ENCODE data around the gene FAR1.

The FAR1 gene

DNA sequence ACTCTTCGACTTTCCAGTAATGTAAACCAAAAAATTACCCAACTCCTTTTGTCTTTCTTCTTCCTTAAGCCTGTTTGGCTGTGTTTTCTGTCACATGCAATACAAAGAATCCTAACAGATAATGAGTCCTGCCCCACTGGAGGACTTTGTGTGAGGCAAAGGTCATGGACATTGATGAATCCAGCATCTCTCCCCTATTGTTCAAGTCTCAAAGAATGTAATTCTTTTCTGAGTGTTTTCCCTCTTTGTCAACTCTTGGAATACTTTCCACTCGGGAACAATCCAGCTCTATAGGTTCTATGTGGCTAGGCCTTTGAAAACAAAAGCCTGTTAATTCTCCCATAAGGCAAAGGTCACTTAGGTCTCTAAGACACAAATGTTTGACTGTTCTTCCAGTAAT lies 100.7 kb downstream of the FAR1 start:
- Histone ChIP-seq H3K4me1 (ENCODE audit: control insufficient read depth, insufficient read depth, low read length) (no peaks in the 10 kb centered on the region), H3K36me3 (ENCODE audit: control insufficient read depth, insufficient read depth, low read length) (no peaks in the 10 kb centered on the region), H3K9me3 (ENCODE audit: control insufficient read depth, low read length) (no peaks in the 10 kb centered on the region)

DNA sequence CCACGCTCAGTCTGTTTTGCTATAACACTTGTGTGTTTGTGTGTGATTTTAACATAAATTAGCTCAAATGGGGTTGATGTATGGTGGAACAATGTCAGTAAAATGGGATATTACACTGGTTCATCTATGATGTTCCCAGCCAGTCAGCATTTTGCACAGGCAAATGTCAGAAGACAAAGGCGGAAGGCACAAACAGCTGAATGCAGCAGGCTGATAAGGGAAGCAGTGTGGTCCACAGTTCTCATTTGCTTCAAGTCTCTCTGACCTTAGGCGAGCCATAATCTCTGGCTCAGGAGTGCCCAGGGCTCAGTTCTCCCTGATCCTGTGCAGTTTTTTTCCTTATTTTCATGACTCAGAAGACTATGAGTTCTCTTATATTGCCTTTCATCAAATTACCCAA lies 102.7 kb downstream of the FAR1 start:
- Histone ChIP-seq H3K36me3 (ENCODE audit: control insufficient read depth, insufficient read depth, low read length) (no peaks in the 10 kb centered on the region), H3K4me1 (ENCODE audit: control insufficient read depth, insufficient read depth, low read length) (no peaks in the 10 kb centered on the region), H3K9ac (ENCODE audit: low read length) (no peak overlapping the region), H3K4me3 (ENCODE audit: low read length) (no peak overlapping the region), H3K27me3 (ENCODE audit: control insufficient read depth, insufficient read depth, low read length) (no peaks in the 10 kb centered on the region), H3K9me3 (ENCODE audit: control insufficient read depth, low read length) (no peaks in the 10 kb centered on the region)

More for the DNA sequence above, 100.7 kb downstream of the FAR1 start:
- Histone ChIP-seq H3K27me3 (ENCODE audit: control insufficient read depth, insufficient read depth, low read length) (no peaks in the 10 kb centered on the region), H3K9ac (ENCODE audit: low read length) (no peak overlapping the region), H3K4me3 (ENCODE audit: low read length) (no peak overlapping the region)

DNA sequence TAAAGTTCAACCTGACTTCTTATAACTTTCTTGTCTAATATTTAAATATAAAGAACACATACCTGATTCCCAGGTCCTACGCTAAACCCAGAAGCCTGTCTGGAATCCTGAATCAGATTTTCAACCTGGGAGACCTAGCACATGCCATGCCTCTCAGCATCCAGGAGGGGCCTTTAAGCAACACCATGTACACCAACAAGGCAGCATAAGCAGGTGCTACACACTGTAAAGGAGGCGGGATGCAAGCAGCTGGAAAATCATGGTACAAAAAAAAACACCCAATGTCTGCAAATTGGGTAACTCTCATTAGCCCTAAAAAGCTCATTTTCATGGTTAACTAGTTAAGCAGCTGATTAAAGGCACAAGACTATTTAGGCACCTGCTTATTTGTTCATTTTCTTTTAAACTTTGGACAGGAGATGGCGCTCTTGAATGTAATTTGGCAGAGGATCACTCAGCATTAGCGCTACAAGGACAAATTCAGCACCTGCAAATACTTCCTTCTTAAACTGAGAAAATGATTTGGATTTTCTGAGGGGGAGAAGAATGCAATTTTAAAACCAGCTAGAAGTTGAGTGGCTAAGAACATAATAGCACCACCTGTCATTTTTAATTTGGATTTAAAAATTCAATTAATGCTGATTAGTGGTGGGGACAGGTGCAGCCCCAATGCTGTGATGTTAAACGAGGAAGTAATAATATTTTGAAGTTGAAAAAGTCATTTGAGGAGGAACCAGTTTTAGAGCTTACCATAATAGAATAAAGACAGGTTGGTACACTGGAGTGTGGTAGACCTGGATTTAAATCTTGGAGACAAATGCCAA lies 104.0 kb downstream of the FAR1 start:
- no peak overlapping the region for H3K9ac ChIP-seq (ENCODE audit: low read length)
- no peaks in the 10 kb centered on the region for H3K36me3 ChIP-seq (ENCODE audit: control insufficient read depth, insufficient read depth, low read length)
- no peak overlapping the region for H3K4me3 ChIP-seq (ENCODE audit: low read length)
- H3K27me3 ChIP-seq (ENCODE audit: control insufficient read depth, insufficient read depth, low read length): no peaks in the 10 kb centered on the region
- no peaks in the 10 kb centered on the region for H3K9me3 ChIP-seq (ENCODE audit: control insufficient read depth, low read length)
- no peaks in the 10 kb centered on the region for H3K4me1 ChIP-seq (ENCODE audit: control insufficient read depth, insufficient read depth, low read length)

DNA sequence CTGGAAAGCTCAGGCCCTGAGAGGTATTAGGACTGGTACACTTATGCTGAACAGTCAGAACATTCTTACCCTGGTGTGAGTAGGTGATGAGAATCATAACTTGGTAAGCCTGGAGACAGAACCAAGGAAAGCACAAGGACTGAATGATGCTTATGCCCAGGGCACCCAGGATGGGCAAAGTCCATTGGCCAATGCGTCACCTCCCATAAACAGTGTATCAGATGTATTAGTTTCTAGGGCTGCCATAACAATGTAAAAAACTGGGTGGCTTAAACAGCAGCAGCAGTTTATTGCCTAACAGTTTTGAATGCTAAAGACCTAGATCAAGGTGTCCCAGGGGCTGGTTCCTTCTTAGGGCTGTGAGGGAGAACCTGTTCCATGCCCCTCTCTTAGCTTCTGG lies 107.0 kb downstream of the FAR1 start:
- H3K9me3 ChIP-seq (ENCODE audit: control insufficient read depth, low read length): no peaks in the 10 kb centered on the region
- no peak overlapping the region for H3K4me3 ChIP-seq (ENCODE audit: low read length)

DNA sequence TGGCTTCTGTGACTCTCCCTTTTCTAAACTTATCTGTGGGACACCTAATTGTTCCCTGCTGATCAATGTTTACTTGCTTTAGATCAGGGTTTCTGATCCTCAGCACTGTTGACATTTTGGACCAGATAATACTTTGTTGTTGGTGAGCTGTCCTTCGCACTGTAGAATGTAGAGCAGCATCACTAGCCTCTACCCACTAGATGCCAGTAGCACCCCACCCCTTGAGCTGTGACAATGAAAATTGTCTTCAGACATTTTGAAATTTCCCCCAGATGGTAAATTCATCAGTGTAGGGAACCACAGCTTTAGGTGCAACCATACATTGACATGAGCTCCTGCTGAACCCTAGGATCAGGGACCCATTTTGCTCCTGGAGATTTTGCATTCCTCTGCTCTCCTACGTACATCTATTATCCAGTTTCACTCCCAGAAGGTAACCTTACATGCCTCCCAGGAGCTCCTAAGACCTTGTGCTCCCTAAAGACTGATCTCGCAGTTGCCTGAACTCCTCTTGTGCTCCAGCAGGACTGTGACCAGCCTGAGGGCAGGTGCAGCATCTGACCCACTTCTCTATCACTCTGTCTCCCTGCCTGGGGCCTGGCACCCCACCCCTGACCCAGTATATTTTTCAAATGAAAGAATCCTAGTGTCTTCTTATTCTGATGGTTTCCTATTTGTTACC lies 107.8 kb downstream of the FAR1 start:
- no peak overlapping the region for H3K4me3 ChIP-seq (ENCODE audit: low read length)
- no peaks in the 10 kb centered on the region for H3K27me3 ChIP-seq (ENCODE audit: control insufficient read depth, insufficient read depth, low read length)
- no peak overlapping the region for H3K9ac ChIP-seq (ENCODE audit: low read length)

More for the DNA sequence above, 107.0 kb downstream of the FAR1 start:
- Histone ChIP-seq H3K4me1 (ENCODE audit: control insufficient read depth, insufficient read depth, low read length) (no peaks in the 10 kb centered on the region), H3K36me3 (ENCODE audit: control insufficient read depth, insufficient read depth, low read length) (no peaks in the 10 kb centered on the region), H3K9ac (ENCODE audit: low read length) (no peak overlapping the region), H3K27me3 (ENCODE audit: control insufficient read depth, insufficient read depth, low read length) (no peaks in the 10 kb centered on the region)

DNA sequence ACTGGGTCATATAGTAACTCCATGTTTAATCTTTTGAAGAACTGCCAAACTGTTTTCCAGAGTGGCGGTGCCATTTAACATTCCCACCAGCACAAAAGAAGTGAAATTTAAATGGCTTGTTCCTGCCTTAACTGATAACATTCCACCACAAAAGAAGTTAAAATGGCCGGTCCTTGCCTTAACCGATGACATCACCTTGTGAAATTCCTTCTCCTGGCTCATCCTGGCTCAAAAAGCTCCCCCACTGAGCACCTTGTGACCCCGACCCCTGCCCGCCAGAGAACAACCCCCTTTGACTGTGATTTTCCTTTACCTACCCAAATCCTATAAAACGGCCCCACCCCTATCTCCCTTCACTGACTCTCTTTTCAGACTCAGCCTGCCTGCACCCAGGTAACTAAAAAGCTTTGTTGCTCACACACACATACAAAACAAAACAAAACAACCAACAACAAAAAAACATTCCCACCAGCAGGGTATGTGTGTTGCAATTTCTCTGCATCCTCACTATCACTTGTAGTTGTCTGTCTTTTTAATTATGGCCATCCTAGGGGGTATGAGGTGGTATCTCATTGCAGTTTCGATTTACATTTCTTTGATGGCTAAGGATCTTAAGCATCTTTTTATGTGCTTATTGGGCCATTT lies 109.0 kb downstream of the FAR1 start:
- H3K27me3 ChIP-seq (ENCODE audit: control insufficient read depth, insufficient read depth, low read length): no peaks in the 10 kb centered on the region
- H3K9ac ChIP-seq (ENCODE audit: low read length): no peak overlapping the region
- H3K9me3 ChIP-seq (ENCODE audit: control insufficient read depth, low read length): no peaks in the 10 kb centered on the region
- H3K4me1 ChIP-seq (ENCODE audit: control insufficient read depth, insufficient read depth, low read length): no peaks in the 10 kb centered on the region
- H3K36me3 ChIP-seq (ENCODE audit: control insufficient read depth, insufficient read depth, low read length): no peaks in the 10 kb centered on the region
- no peak overlapping the region for H3K4me3 ChIP-seq (ENCODE audit: low read length)

More for the DNA sequence above, 107.8 kb downstream of the FAR1 start:
- H3K36me3 ChIP-seq (ENCODE audit: control insufficient read depth, insufficient read depth, low read length): no peaks in the 10 kb centered on the region
- H3K9me3 ChIP-seq (ENCODE audit: control insufficient read depth, low read length): no peaks in the 10 kb centered on the region
- H3K4me1 ChIP-seq (ENCODE audit: control insufficient read depth, insufficient read depth, low read length): no peaks in the 10 kb centered on the region

DNA sequence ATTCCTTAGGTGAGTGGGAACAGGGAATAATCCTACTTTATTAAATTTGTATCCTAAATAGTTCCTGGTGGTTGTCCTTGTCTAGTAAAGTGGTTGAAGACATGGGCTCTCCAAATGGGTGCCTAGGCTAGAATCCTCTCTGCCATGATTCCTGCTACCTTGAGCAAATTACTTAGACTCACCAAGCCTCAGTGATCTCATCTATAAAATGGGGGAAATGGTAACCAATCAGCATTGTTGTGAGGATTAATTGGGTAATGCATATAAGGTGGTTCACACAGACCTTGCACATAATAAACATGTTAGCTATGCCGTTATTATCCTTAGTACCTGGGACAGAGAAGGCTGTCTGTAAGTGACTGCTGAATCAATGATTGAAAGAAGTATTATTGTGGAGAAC lies 109.9 kb downstream of the FAR1 start:
- H3K4me3 ChIP-seq (ENCODE audit: low read length): no peak overlapping the region
- no peak overlapping the region for H3K9ac ChIP-seq (ENCODE audit: low read length)
- no peaks in the 10 kb centered on the region for H3K9me3 ChIP-seq (ENCODE audit: control insufficient read depth, low read length)
- H3K36me3 ChIP-seq (ENCODE audit: control insufficient read depth, insufficient read depth, low read length): no peaks in the 10 kb centered on the region
- no peaks in the 10 kb centered on the region for H3K4me1 ChIP-seq (ENCODE audit: control insufficient read depth, insufficient read depth, low read length)
- H3K27me3 ChIP-seq (ENCODE audit: control insufficient read depth, insufficient read depth, low read length): no peaks in the 10 kb centered on the region

DNA sequence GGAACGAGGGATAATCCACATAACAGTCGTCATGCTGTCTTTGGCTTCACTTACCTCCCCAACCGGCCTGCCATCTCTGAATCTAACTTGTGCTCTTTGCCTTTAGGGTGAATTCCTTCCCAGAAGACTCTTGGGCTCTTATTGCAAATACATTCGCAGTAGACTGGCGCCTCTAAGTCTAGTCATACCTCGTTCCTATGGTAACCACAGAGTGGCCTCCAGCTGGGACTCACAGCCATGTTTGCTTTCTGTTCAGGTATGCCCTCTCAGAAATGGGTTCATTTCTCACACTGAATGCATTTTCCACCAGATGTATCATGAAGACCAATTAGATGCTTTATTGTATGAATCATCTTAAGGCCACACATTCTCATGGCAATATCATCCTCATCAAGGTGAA lies 112.7 kb downstream of the FAR1 start:
- Histone ChIP-seq H3K27me3 (ENCODE audit: control insufficient read depth, insufficient read depth, low read length) (no peaks in the 10 kb centered on the region), H3K9me3 (ENCODE audit: control insufficient read depth, low read length) (no peaks in the 10 kb centered on the region), H3K9ac (ENCODE audit: low read length) (no peak overlapping the region)

More for the DNA sequence above, 112.7 kb downstream of the FAR1 start:
- no peak overlapping the region for H3K4me3 ChIP-seq (ENCODE audit: low read length)
- no peaks in the 10 kb centered on the region for H3K4me1 ChIP-seq (ENCODE audit: control insufficient read depth, insufficient read depth, low read length)
- H3K36me3 ChIP-seq (ENCODE audit: control insufficient read depth, insufficient read depth, low read length): no peaks in the 10 kb centered on the region

All from mucosa of stomach (tissue), 1 donor.